ENCODE results near the gene RHBDD1. TPM values are rescaled to one million over a fixed set of nuclear protein-coding genes. Genes with fewer than 3 reads are reported as not detected.

RHBDD1 gene
- total RNA-seq, 1 donor from 2014 or later, result 32.7 TPM

DNA sequence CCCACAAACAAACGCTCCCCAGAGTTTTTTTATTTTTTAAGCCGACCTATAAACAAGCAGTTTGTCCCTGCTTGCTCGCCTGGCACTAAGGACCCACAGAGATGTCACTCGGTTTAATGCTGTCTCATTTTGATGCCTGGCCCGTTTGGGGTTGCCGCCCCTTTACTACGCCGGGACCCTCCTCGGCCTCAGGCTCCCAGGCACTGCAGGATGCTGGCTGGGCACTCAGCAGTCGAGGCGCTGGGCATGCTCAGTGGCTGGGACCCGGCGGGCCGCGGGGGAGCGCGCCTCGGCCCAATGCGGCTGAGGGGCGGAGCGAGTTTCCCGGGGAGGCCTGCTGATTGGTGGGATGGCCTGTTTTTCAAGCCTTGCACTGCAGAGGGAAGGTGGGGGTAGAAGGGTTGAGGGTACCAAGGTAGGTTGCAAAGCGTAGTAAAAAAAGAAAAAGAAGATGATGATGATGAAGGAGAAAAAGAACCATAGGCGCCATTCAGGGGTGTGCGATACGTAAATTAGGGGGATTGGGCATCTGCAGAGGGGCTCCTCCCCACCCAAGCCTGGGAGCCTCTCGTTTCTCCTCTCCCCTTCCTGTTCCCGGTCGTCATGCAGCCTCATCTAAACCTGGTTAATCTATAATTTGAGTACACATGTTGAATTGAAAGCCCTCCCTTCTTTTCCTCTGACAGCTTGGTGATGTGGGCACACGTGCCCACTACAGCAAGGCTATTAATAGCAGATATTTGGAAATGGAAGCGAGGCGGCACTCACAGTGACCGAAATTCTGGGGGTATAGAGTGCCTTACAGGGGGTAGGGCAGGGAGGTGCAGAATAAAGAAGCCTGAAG, 34.7 kb upstream of the RHBDD1 start:
- peak; percentile 86 for DNase-seq (ENCODE audit: low spot score, unreplicated experiment)
- Mint-ChIP-seq H3K27me3 (no peaks in the 10 kb centered on the region), H3K9me3 (ENCODE audit: low read depth) (no peaks in the 10 kb centered on the region)

DNA sequence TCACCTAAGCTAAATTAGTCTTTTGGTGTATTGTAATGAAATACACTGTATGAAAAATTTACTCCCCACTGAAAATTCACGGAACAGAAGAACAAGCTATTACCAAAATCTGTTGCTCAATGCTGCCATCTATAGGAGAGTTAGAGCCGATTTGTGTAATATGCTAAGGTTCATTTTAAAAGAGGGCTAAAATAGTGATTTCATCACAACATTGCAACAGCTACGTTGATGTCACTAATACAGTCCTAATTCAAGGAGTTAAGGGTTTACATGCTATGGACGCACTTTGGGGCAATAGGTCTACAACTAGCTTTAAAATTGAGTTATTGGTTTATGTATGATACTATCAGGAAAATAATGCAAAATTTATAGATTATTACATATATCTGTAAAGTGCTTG, 33.3 kb upstream of the RHBDD1 start:
- no peak overlapping the region for H3K4me3 Mint-ChIP-seq (ENCODE audit: low read depth)
- TF ChIP-seq, protein P1, sequence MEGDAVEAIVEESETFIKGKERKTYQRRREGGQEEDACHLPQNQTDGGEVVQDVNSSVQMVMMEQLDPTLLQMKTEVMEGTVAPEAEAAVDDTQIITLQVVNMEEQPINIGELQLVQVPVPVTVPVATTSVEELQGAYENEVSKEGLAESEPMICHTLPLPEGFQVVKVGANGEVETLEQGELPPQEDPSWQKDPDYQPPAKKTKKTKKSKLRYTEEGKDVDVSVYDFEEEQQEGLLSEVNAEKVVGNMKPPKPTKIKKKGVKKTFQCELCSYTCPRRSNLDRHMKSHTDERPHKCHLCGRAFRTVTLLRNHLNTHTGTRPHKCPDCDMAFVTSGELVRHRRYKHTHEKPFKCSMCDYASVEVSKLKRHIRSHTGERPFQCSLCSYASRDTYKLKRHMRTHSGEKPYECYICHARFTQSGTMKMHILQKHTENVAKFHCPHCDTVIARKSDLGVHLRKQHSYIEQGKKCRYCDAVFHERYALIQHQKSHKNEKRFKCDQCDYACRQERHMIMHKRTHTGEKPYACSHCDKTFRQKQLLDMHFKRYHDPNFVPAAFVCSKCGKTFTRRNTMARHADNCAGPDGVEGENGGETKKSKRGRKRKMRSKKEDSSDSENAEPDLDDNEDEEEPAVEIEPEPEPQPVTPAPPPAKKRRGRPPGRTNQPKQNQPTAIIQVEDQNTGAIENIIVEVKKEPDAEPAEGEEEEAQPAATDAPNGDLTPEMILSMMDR (IDR thresholded peaks at IDR 0.05; ENCODE audit: unreplicated experiment), result peak; percentile 80

More for the DNA sequence above, 34.7 kb upstream of the RHBDD1 start:
- TF ChIP-seq, protein P1 (IDR thresholded peaks at IDR 0.05; ENCODE audit: unreplicated experiment), result no peak
- H3K4me1 Mint-ChIP-seq (ENCODE audit: low read depth), result peaks cover 17% of the 10 kb centered on the region
- H3K27ac Mint-ChIP-seq, result peak overlapping the region; percentile 97
- peak overlapping the region; percentile 91 for H3K4me3 Mint-ChIP-seq (ENCODE audit: low read depth)
- peaks cover 12% of the 10 kb centered on the region for H3K36me3 Mint-ChIP-seq (ENCODE audit: insufficient read depth)

DNA sequence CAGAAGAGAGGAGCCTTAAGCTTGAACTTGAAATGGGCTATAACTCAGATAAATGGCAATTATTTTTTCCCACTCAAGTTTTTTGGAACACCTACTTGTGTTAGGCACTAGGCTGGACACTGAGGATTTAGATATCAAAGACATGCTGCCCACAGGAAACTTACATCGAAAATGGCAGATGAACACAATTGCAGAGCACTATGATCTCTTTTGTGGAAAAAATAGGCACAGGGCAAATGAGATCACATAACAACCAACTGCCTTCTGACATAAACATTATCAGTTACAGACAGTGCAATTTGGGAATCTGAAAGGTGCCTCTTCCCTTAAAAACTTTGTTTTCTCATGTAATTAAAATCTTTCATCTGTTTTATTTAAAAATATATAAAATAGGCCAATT, 32.4 kb upstream of the RHBDD1 start:
- H3K36me3 Mint-ChIP-seq (ENCODE audit: insufficient read depth), result no peaks in the 10 kb centered on the region
- H3K4me1 Mint-ChIP-seq (ENCODE audit: low read depth), result peaks cover 13% of the 10 kb centered on the region
- no peak overlapping the region for H3K4me3 Mint-ChIP-seq (ENCODE audit: low read depth)
- H3K27me3 Mint-ChIP-seq, result no peaks in the 10 kb centered on the region
- H3K27ac Mint-ChIP-seq, result no peak overlapping the region
- TF ChIP-seq, protein P1 (IDR thresholded peaks at IDR 0.05; ENCODE audit: unreplicated experiment), result no peak
- H3K9me3 Mint-ChIP-seq (ENCODE audit: low read depth), result no peaks in the 10 kb centered on the region
- no peak for DNase-seq (ENCODE audit: low spot score, unreplicated experiment)

More for the DNA sequence above, 33.3 kb upstream of the RHBDD1 start:
- peaks cover 13% of the 10 kb centered on the region for H3K4me1 Mint-ChIP-seq (ENCODE audit: low read depth)
- H3K9me3 Mint-ChIP-seq (ENCODE audit: low read depth), result no peaks in the 10 kb centered on the region
- no peak for DNase-seq (ENCODE audit: low spot score, unreplicated experiment)
- no peak overlapping the region for H3K27ac Mint-ChIP-seq
- no peaks in the 10 kb centered on the region for H3K36me3 Mint-ChIP-seq (ENCODE audit: insufficient read depth)
- no peaks in the 10 kb centered on the region for H3K27me3 Mint-ChIP-seq

DNA sequence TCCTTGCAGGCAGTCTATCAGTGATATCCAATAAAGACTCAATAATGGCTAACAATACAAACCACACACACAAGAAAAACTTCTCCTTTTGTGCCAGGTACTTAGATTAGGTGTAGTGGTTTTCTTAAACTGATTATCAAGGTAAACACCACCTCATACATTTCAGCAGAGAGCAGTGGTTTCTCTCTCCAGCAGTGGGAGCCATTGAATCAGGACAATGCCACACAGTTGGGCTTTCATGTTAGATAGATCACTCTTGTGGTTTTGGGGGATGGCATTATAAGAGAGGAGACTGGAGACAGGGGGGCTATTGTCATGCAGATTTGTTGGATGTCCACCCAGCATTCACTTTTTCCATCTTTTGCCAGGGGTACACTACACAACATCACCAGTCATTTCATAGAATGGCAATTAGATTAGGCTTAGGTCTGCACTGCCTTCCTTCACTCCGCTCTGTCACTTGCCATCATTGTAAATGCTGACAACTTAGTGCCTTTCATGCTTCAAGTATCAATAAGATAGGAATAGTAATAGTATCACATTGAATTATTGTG, 22.6 kb upstream of the RHBDD1 start:
- Mint-ChIP-seq H3K9me3 (ENCODE audit: low read depth) (no peaks in the 10 kb centered on the region), H3K4me1 (ENCODE audit: low read depth) (no peaks in the 10 kb centered on the region), H3K36me3 (ENCODE audit: insufficient read depth) (no peaks in the 10 kb centered on the region), H3K4me3 (ENCODE audit: low read depth) (no peak overlapping the region), H3K27ac (no peak overlapping the region), H3K27me3 (no peaks in the 10 kb centered on the region)
- TF ChIP-seq, protein P1 (IDR thresholded peaks at IDR 0.05; ENCODE audit: unreplicated experiment), result peak; percentile 29
- DNase-seq (ENCODE audit: low spot score, unreplicated experiment), result no peak

DNA sequence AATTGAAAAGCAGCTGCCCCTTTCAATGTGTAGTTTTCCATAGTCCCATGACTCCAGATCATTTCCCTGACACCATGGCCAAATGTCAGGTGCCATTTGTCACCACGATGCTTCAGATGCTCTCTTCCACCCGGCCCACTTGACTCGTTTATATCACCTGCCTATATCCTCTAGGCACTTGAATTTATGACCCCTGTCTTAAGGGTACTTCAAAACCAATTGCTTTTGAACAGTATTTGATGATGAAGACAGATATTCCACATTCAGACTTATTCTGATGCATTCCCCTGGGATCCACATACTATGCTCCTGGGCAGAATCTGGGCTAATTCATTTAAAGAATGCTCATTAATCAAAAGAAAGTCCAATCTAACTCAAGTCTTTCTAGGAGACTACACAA, 16.9 kb upstream of the RHBDD1 start:
- TF ChIP-seq, protein P1 (IDR thresholded peaks at IDR 0.05; ENCODE audit: unreplicated experiment), result no peak
- no peak overlapping the region for H3K4me3 Mint-ChIP-seq (ENCODE audit: low read depth)
- H3K4me1 Mint-ChIP-seq (ENCODE audit: low read depth), result no peaks in the 10 kb centered on the region
- H3K27me3 Mint-ChIP-seq, result no peaks in the 10 kb centered on the region
- no peaks in the 10 kb centered on the region for H3K36me3 Mint-ChIP-seq (ENCODE audit: insufficient read depth)
- H3K9me3 Mint-ChIP-seq (ENCODE audit: low read depth), result peaks cover 3% of the 10 kb centered on the region
- no peak overlapping the region for H3K27ac Mint-ChIP-seq
- DNase-seq (ENCODE audit: low spot score, unreplicated experiment), result no peak

Measured in progenitor cell of endocrine pancreas (in vitro differentiated cells).